ENCODE results near the gene ZSWIM1.
"Not testable (repeated sequence)": the region's sequence is repeated elsewhere in the genome, so short reads cannot be mapped to it uniquely, and the experiment has no call there.

Gene ZSWIM1

DNA sequence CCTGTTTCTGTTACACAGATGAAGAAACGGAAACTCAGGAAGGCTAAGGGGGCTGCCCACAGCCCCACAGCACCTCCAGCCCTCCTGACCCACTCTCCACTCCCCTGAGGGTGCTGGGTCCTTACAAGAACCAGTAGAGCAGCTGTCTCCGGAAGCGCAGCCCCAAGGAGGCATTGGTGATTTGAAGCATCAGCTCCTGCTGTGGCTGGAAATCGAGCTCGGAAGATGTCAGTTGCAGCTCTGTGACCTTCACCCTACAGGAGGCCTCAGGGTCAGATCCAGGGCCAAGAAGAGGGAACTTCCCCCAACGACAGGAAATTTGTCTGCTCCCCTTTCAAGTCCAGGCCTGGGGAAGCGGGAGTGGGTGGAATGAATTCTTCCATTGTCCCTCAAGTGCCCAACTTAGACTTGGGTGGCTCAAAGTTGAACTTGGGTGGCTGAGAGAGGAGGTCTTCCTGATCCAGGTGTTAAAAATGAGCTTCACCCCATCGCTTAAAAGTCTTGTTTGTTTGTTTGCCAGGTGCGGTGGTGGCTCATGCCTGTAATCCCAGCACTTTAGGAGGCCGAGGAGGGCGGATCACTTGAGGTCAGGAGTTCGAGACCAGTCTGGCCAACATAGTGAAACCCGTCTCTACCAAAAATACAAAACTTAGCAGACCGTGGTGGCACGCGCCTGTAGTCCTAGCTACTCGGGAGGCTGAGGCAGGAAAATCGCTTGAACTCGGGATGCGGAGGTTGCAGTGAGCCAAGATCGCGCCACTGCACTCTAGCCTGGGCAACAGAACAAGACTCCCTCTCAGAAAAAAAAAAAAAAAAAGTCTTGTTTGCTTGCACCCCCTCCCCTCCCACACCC is 29.0 kb downstream of the ZSWIM1 start:
- no peak for DNase-seq (ENCODE audit: low read depth)

DNA sequence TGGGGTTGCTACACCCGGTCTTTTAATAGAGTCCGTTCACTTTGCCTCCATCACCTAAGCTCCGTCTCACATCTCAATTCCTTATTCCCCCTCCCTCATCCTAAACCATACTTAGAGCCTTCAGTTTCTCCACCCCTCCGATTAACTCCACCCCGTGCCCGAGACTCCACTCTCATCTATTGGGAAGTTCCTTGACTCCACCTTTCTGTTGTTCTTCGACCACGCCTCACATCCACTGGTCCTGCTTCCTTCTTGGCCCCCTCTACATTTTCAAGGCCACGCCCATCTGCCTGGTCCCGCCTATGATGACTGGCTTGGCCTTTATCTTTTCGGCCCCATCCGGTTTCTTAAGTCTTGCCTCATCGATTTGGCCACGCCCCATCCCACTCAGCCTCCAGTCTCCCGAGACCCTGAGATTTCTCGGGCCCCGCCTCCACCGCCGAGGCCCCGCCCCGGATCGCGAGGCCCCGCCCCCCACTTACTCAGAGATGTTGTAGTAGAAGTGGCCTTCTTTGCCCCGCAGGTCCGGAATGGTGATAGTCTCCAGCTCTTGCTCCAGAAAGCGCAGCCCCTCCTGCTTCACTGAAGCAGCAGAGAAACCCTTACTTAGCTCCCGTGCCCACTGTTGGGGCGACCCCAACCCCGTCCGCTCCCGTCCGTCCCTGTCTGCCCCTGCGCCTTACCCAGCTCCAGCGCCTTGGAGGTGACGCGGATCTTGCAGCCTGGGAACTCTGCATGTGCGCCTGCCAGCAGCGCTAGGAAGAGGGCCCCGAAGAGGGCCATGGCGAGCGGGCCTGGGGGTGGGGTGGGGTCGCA is 29.9 kb downstream of the ZSWIM1 start:
- peak; percentile 77 for DNase-seq (ENCODE audit: low read depth)

DNA sequence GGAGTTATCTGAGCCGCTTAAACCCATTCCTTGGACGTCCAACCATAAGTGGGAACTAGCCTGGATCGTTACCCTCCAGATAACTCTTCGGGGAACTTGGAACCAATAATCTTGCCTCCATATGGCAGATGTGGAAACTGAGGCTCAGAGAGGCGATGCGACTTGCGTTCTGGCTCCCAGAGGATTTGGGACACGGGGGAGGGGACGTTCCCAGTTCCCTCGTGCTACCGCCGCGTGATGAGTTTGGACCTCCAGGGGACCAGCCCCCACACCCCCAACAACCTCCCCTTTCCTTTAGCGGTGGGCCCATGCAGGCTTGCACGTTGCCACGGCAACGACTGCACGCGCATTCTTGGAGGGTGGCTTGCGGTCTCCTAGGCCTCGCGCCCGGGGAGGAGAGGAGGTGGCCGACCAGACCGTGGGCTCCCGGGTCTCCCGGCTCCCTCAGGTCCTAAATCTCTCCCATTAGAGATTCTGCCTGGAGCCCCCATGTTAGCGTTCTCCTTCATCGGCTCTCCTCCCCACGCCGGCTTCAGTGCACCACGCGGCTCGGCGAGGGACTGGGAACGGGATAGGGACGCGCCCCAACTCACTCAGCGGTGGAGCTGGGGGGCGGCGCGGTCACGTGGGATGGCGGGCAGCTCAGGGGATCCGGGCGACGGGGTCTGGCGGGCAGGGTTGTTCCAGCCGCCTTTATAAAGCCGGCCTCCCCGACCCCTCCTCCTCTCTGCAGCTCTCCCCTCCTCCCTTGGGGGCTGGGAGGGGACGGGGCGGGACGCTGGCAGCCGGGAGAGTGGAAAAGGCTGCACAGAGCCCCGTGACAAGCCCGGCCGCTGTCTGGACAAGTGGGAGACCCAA is 30.7 kb downstream of the ZSWIM1 start, which contains the start of gene PLTP:
Gene PLTP, minus strand, starts transcription at position 670 of the 858 bp plus-strand sequence. CDS start 703 bp downstream, outside the sequence.
- no peak for DNase-seq (ENCODE audit: low read depth)

DNA sequence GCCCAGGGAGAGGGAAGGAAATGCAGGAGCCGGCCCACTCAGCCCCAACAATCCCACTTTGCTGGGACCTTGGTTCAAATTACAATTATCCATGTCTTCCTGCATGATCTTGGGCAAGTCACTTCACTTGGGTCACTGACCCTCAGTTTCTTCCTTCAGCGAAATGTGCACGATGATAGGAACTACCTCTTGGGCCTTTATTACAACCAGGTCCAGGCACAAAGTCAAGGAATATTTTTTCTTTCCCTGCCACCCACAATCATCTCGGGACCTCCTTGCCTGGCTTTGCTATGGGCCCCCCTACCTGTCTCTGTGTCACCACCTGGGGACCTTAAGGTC is 31.3 kb downstream of the ZSWIM1 start:
- no peak for DNase-seq (ENCODE audit: low read depth)

DNA sequence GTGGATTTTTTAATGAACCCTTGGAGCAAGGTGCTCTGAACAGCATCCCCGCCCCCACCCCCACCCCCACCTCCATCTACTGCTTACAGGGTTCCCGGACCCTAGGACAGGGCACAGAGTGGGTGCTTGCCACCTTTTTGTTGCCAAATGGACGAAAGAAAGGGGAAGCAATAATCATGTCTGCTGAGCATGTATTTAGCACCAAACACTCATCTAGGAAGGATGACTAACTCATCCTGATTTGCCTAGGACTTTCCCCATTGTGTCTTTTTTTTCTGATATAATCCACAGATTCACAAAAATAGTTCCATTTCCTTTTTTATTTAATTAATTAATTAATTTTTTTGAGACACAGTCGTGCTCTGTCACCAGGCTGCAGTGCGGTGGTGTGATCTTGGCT is 32.1 kb downstream of the ZSWIM1 start:
- no peak for DNase-seq (ENCODE audit: low read depth)

DNA sequence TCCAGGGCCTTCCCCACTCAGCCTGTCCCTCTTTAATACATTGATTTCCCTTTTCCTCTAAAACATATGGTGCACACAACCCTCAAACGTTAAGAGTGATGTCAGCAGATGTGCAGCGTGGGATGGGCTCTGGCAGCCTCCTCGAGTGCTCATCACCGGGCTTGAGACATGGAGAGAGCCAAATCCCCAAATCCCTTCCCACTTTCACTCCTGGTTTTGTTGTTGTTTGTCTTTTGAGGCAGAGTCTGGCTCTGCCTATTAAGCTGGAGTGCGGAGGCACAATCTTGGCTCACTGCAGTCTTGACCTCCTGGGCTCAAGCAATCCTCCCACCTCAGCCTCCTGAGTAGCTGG is 36.7 kb downstream of the ZSWIM1 start:
- DNase-seq (ENCODE audit: low read depth), result no peak

DNA sequence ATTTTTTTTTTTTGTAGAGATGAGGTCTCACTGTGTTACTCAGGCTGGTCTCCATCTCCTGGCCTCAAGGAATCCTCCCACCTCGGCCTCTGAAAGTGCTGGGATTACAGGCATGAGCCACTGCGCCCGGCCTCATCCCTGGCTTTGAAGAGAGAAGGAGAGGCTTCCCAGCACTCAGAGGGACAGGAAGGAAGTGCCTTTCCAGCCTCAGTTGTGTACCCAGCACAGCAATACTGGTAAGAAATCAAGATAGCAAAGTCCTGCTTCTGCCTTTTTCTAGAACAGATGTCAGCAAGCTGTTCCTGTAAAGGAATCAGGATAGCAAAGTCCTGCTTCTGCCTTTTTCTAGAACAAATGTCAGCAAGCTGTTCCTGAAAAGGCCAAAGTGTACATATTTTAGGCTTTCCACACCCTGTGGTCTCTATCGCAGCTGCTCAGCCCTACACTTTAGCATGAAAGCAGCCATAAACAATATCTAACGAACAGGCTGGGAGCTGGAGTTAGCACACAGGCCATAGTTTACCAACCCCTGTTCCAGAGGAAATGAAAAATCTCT is 37.2 kb downstream of the ZSWIM1 start:
- no peak for DNase-seq (ENCODE audit: low read depth)

DNA sequence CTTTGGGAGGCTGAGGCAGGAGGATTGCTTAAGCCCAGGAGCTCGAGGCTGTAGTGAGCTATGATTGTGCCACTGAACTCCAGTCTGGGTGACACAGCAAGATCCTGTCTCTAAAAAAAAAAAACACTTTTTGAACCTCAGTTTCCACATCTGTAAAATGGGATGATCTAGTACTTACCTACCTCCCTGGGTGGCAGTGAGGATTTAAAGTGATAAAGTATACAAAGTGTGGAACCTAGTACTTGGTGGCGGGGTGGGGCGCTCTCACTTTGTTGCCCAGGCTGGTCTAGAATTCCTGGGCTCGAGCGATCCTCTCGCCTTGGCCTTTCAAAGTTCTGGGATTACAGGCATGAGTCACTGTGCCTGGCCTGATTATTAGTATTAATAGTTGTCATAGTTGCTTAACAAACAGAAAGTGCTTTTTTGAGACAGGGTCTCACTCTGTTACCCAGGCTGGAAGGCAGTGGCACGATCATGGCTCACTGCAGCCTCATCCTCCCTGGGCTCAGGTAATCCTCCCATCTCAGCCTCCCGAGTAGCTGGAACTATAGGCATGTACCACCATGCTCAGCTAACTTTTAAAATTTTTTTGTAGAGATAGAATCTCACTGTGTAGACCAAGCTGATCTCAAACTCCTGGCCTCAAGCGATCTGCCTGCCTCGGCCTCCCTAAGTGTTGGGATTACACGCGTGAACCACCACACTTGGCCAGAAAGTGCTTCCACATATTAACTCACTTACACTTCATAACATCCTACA is 37.9 kb downstream of the ZSWIM1 start:
- no peak for DNase-seq (ENCODE audit: low read depth)

DNA sequence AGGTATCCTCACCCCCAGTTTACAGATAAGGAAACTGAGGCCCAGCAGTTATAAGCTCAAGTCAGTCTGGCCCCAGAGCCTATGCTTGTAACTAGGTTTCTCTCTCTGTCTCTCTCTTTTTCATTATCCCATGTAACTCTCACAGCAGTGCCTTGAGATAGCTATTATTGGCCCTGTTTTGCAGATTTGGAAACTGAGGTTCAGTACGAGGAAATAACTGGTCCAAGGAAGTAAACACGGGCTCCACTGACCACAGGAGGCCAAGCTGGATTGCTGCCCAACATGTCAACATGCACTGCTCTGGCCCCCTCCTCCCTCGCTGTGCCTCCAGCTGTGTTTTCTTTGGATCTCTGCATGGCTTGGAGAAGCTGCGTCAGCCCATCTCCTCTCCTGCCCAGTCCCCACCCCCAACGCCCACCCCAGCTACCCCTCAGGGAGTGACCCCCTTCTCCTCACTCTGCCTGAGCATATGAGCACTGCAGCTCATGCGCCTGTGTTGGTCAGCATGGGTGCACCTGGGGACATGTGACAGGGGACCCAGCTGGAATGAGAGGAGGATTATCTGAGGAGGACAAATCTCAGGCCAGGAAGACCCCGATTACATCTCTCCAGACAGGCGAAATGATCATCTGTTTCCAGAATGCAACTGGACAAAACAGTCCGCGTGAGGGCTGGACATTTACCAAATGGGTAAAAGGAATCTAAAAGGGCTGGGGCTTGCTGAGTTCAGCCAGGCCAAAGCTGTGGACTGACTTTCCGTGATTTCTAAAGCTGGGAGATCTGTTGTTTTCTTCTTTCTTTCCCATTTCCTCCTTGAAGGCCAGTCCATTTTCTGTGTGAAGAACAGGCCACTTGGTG is 38.7 kb downstream of the ZSWIM1 start:
- no peak for DNase-seq (ENCODE audit: low read depth)

DNA sequence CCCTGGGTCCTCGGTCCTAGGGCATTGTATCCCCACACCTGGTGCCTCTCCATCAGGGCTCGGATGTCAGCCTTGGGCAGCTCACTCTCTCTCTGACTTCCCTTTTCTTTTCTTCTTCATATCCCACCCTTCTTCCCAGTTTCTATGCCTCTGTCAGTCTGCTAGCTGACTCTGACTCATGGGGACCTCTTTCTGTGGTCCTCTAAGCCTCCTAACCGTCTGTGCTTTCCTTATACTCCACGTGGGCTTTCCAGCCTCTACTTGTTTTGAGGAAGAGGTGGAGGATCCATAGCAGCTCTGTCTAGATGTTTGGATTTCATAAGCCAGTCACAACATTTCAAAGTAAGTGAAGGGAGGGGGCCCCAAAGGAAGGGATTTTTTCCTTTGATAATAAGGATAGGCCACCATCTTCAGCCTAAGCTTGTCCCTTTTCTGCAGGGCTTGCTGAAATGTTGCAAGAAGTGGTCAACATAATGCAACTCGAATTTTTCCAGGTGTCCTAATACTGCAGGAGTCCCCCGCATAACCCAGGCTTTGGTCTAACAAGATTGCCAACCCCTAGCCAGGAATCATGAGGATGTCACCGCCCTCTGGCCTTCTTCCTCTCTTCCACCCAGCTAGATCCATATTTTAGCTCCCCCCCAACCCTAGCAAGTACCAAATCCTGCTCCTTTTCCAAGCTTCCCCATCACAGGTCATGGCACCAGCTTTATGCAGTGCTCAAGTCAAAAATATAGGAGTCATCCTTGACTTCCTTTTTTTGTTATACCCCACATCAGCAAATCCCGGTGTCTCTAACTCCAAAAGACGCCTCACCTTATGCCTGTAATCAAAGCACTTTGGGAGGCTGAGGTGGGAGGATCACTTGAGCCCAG is 39.7 kb downstream of the ZSWIM1 start:
- no peak for DNase-seq (ENCODE audit: low read depth)

DNA sequence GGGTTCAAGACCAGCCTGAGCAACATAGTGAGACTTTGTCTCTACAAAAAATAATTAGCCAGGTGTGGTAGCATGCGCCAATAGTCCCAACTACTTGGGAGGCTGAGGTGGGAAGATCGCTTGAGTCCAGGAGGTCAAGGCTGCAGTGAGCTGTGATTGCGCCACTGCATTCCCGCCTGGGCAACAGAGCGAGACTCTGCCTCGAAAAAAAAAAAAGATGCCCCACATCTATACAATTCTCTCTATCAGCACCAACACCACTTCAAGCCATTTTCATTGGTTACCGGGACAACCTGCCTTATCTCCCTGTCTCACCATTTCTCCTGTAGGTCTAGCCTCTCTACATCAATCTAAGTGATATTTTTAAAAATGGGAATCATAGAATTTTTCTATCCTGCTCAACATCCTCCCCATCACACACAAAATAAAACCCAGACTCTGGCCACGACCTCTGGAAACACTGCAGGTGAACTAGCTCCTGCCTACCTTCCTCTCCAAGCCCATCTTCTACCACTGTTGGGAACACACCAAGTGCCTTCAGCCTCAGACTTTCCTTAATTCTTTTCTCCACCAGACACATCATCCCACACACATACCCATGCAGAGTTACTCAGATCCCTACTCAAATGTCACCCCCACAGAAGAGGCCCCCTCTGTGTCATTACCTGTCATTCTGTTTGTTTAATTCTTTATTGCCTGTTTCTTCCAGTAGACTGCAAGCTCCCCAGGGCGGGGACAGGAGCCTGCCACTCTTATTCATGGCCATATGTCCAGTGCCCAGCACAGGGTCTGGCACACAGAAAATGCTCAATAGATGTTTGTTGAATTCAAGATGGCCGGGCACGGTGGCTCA is 40.5 kb downstream of the ZSWIM1 start:
- DNase-seq (ENCODE audit: low read depth), result no peak

DNA sequence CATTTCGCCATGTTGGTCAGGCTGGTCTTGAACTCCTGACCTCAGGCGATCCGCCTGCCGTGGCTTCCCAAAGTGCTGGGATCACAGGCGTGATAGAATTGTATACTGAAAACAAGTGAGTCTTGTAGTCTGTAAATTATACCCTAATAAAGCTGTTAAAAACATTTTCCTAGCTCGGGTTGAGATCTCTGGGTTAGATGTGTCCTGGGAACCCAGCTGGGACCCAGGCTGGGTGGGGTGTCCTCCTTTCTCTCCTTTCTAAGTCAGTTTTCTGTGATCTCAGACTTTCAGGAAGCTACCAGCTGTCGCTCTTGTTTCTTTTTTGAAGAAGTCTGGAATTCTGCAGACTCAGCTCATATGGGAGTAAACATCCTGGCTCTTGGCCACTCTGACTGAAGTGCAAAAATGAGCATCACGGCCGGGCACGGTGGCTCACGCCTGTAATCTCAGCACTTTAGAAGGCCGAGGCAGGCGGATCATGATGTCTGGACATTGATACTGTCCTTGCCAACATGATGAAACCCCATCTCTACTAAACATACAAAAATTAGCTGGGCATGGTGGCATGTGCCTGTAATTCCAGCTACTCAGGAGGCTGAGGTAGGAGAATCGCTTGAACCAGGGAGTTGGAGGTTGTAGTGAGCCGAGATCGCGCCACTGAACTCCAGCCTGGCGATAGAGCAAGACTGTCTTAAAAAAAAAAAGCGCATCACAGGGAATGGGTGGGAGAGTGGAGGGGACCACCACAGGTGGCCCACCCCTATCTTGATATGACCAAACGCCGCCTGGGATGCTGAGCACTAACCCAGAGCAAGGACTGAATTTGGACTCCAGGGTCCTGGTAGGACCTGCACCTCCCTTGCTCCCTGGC is 43.6 kb downstream of the ZSWIM1 start:
- DNase-seq (ENCODE audit: low read depth), result no peak

DNA sequence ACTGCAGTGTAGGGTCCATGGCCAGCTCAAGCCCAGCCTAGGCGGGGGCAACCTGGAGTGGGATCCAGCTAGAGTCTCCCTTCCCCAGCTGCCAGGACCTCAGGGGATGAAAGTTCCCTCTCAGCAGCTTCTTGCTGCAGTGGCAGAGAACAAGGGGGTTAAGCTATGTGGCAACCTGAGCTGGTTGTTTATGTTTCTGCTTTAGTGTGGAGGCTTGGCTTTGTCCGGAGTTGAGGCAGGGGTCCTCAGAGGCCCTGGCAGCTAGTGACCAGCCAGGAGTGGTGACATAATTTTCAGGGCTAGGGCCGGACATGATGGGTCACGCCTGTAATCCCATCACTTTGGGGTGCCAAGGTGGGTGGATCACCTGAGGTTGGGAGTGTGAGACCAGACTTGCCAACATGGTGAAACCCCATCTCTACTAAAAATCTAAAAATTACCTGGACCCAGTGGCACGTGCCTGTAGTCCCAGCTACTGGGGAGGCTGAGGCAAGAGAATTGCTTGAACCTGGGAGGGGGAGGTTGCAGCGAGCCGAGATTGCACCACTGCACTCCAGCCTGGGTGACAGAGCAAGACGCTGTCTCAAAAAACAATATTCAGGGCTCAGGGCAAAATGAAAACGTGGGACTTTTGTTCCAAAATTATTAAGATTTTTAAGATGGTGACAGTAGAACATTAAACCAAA is 44.9 kb downstream of the ZSWIM1 start:
- DNase-seq (ENCODE audit: low read depth), result no peak

DNA sequence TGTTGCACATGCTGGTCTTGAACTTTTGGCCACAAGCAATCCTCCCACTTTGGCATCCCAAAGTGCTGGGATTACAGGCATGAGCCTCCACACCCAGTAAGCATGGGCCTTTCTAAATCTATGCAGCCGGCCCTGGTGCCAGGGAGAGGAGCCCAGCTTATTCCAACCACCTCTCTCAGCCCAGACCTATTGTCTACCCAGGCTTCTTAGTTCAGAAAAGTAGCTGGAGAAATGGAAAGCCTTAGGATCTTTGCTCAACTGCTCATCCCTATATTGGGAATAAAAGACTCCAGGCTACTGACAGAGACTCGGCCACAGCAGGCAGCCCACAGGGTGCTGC is 45.7 kb downstream of the ZSWIM1 start:
- no peak for DNase-seq (ENCODE audit: low read depth)

DNA sequence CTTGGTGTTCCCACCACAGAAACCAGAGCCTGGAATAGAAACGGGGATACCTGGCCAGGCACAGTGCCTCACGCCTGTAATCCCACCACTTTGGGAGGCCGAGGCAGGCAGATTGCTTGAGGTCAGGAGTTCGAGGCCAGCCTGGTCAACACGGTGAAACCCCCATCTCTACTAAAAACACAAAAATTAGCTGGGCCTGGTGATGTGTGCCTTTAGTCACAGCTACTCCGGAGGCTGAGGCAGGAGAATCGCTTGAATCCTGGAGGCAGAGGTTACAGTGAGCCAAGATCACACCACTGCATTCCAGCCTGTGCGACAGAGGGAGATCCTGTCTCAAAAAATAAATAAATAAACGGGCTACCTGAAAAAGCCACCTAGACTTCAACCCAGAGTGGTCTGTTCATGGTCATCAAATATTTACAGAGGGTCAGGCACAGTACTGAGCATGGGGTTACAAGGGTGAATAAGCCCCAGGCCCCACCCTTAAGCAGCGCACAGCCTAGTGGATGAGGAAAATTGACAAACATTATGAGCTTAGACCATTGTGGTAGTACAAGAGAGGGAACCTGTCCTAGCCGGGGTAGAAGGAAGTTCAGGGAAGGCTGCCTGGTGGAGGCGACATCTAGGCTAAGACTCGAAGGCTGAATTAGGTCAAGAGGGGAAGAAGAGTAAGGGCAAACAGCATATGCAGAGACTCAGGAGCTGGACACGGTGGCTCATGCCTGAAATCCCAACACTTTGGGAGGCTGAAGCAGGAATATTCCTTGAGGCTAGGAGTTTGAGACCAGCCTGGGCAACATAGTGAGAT is 46.2 kb downstream of the ZSWIM1 start:
- DNase-seq (ENCODE audit: low read depth), result no peak

DNA sequence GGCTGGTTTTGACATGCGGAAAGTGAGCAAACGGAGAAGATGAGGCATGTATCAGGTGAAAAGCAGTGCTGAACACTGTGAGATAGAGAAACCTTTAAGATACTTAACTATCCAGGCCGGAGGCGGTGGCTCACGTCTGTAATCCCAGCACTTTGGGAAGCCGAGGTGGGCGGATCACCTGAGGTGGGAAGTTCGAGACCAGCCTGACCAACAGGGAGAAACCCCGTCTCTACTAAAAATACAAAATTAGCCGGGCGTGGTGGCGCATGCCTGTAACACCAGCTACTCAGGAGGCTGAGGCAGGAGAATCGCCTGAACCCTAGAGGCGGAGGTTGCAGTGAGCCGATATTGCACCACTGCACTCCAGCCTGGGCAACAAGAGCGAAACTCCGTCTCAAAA is 50.7 kb downstream of the ZSWIM1 start:
- DNase-seq (ENCODE audit: low read depth), result not testable (repeated sequence)
